ENCODE results near the gene RGS12.

Gene RGS12

GRCh38 chr4:3285558-3286334 is 7.1 kb upstream of the RGS12 start:
- ATAC-seq, result peak; percentile 26
- no peak overlapping the region for H3K4me3 Mint-ChIP-seq
- peaks cover 11% of the 10 kb centered on the region for H3K4me1 Mint-ChIP-seq
- DNase-seq, result peak in 1 of 2 donors; percentile 7
- no peak overlapping the region for H3K27ac Mint-ChIP-seq
- peaks cover 0 to 7% of the 10 kb centered on the region in 2 donors for H3K9me3 Mint-ChIP-seq
- peaks cover 50% of the 10 kb centered on the region for H3K27me3 Mint-ChIP-seq

GRCh38 chr4:3286335-3287175 is 6.3 kb upstream of the RGS12 start:
- DNase-seq, result peak in 1 of 2 donors; percentile 3
- H3K4me3 Mint-ChIP-seq, result no peak overlapping the region
- ATAC-seq, result no peak
- H3K9me3 Mint-ChIP-seq, result peaks cover 0 to 5% of the 10 kb centered on the region in 2 donors
- H3K27me3 Mint-ChIP-seq, result peaks cover 58% of the 10 kb centered on the region
- H3K27ac Mint-ChIP-seq, result no peak overlapping the region
- H3K4me1 Mint-ChIP-seq, result peaks cover 14% of the 10 kb centered on the region

DNA sequence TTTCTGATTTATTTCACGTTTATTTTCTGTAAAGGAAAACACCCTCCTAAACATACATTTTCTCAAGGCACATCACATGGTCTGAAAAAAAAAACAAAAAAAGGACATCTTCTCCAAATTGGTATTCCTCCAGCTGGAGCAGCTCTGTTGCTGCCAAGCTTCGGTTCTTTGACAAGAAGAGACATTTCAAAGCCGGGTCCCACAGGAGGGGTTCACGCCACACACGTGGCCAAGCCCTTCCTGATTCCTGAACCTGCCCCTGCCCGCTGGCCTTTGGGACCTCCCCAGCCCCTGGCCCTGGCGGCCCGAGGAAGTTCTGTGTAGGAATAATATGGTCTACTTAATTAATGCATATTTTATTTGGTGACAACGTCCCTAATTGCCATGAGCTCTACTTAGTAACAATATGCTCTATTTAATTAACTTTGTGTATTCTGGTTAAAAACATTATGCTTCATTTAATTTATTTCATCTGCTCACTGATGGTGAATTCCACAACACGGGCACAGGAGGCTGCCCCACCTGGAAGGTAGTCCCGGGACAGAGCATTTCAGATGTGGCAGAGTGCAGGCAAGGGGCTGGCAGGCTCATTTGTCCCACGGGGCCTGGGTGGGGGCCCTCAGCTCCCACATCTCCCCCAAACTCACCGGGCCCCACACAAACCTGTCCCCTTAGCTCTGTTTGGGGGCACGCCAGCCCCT is 5.4 kb upstream of the RGS12 start:
- Mint-ChIP-seq H3K27ac (no peak overlapping the region), H3K27me3 (peaks cover 64% of the 10 kb centered on the region), H3K4me3 (no peak overlapping the region), H3K9me3 (no peaks in the 10 kb centered on the region), H3K4me1 (peaks cover 20% of the 10 kb centered on the region)
- DNase-seq, result no peak
- ATAC-seq, result no peak

- ATAC-seq (no peak), DNase-seq (peak in 1 of 2 donors; percentile 7)
- peaks cover 64% of the 10 kb centered on the region for H3K27me3 Mint-ChIP-seq
- peaks cover 20% of the 10 kb centered on the region for H3K4me1 Mint-ChIP-seq
- H3K9me3 Mint-ChIP-seq, result no peaks in the 10 kb centered on the region
- H3K27ac Mint-ChIP-seq, result no peak overlapping the region
- H3K4me3 Mint-ChIP-seq, result no peak overlapping the region
These were observed 4.8 kb upstream of the RGS12 start for GRCh38 chr4:3287972-3288570.

GRCh38 chr4:3288571-3289094 is 4.2 kb upstream of the RGS12 start:
- ATAC-seq (no peak), DNase-seq (peak in 1 of 2 donors; percentile 3)
- H3K4me1 Mint-ChIP-seq, result peaks cover 25% of the 10 kb centered on the region
- peaks cover 69% of the 10 kb centered on the region for H3K27me3 Mint-ChIP-seq
- no peak overlapping the region for H3K27ac Mint-ChIP-seq
- no peaks in the 10 kb centered on the region for H3K9me3 Mint-ChIP-seq
- no peak overlapping the region for H3K4me3 Mint-ChIP-seq

DNA sequence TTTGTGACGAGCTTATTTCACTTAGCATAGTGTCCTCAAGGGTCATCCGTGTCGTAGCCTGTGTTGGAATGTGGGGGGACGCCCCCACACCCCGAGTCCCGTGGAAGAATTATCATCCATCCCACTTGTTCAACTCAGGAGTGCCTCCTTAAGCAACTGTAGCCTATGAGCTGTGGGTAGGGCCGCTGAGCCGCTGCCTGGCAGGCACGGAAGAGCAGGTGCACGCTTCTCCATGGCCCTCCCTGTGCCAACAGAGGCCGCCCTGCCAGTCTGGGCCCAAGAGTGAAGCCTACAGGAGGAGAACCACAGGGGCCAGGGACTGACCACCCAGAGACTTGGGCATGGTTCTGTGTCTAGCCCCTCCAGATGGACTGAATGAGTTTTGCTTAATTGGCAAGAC is 2.3 kb upstream of the RGS12 start:
- peaks cover 38% of the 10 kb centered on the region for H3K4me1 Mint-ChIP-seq
- DNase-seq (peak in 1 of 2 donors; percentile 7), ATAC-seq (no peak)
- peak overlapping the region in 1 of 2 donors; percentile 11 for H3K4me3 Mint-ChIP-seq
- H3K27me3 Mint-ChIP-seq, result peaks cover 79% of the 10 kb centered on the region
- no peak overlapping the region for H3K27ac Mint-ChIP-seq
- no peaks in the 10 kb centered on the region for H3K9me3 Mint-ChIP-seq

GRCh38 chr4:3290889-3291321 is 1.9 kb upstream of the RGS12 start:
- peaks cover 82% of the 10 kb centered on the region for H3K27me3 Mint-ChIP-seq
- peaks cover 36% of the 10 kb centered on the region for H3K4me1 Mint-ChIP-seq
- peak overlapping the region in 1 of 2 donors; percentile 11 for H3K4me3 Mint-ChIP-seq

DNA sequence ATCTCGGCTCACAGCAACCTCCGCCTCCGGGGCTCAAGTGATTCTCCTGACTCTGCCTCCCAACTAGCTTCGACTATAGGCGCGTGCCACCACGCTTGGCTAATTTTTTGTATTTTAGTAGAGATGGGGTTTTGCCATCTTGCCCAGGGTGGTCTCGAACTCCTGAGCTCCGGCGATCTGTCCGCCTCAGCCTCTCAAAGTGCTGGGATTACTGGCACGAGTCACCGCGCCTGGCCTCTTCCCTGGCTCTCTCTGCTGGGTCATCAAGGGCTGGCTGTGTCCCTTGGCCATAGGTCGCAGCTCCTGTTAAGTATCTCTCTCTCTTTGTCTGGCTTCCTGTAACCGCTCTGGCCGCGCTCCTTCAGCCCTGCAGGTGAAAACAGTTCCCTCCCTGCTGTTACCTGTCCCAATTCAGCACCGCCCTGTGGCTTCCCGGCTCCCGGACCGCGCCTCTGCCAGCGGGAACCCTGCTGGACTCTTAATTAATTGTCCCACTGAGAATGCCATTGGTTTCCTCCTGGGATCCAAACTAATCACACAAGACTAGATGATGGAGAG is 1.3 kb upstream of the RGS12 start:
- H3K27ac Mint-ChIP-seq, result peak overlapping the region in 1 of 2 donors; percentile 81
- DNase-seq (no peak), ATAC-seq (no peak)
- peak overlapping the region; percentile 91 to 92 for H3K4me3 Mint-ChIP-seq
- no peaks in the 10 kb centered on the region for H3K9me3 Mint-ChIP-seq
- peaks cover 82% of the 10 kb centered on the region for H3K27me3 Mint-ChIP-seq
- peaks cover 30% of the 10 kb centered on the region for H3K4me1 Mint-ChIP-seq

More at GRCh38 chr4:3290889-3291321, 1.9 kb upstream of the RGS12 start:
- no peak overlapping the region for H3K27ac Mint-ChIP-seq
- peak in 1 of 2 donors; percentile 3 for DNase-seq
- H3K9me3 Mint-ChIP-seq, result no peaks in the 10 kb centered on the region
- ATAC-seq, result no peak

GRCh38 chr4:3291969-3292570 is 751 bp upstream of the RGS12 start:
- no peaks in the 10 kb centered on the region for H3K9me3 Mint-ChIP-seq
- DNase-seq (no peak), ATAC-seq (peak; percentile 16)
- peak overlapping the region; percentile 91 to 92 for H3K4me3 Mint-ChIP-seq
- peak overlapping the region in 1 of 2 donors; percentile 81 for H3K27ac Mint-ChIP-seq
- peaks cover 82% of the 10 kb centered on the region for H3K27me3 Mint-ChIP-seq
- peaks cover 27% of the 10 kb centered on the region for H3K4me1 Mint-ChIP-seq

DNA sequence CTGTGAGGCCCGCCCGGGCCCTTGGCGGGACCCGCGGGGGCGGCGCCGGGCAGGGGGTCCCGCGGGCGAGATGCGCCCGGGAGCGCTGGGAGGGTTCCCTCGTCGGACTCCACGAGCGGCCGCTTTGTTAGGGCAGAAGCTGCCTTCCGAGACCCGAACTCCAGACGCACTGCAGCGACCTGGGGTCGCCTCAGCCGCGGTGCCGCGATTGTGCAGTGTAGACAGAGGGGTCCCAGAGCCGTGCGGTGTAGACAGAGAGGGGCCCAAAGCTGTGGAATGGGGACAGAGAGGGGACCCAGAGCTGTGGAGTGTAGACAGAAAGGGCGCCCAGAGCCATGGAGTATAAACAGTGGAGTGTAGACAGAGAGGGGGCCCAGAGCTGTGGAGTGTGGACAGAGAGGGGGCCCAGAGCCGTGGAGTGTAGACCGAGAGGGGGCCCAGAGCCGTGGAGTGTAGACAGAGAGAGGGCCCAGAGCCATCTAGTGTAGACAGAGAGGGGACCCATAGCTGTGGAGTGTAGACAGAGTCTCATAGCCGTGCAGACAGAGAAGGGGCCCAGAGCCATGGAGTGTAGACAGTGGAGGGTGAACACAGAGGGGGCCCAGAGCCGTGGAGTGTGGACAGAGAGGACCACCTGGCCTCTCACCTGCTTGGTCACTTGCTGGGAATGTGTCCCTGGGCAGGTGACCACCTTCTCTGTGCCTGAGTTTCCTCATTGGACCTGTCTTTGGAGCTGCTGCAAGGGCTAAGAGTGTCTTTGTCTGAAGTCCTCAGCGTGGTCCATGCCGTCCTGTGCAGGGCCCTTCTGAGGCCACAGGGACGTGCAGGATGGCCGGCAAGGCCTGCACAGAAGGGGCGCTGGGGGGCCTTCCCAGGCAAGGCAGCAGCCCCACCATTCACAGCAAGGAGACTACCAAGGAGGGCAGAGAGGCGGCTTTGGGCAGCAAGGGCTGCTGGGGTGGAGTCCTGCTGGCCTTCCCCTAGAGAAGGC is 875 bp downstream of the RGS12 start:
- peak; percentile 5 for ATAC-seq
- Mint-ChIP-seq H3K4me1 (peaks cover 27% of the 10 kb centered on the region), H3K9me3 (peaks cover 13% of the 10 kb centered on the region in 2 donors), H3K27ac (no peak overlapping the region), H3K27me3 (peaks cover 87% of the 10 kb centered on the region), H3K4me3 (peak overlapping the region; percentile 62 to 82)
- peak in 1 of 2 donors; percentile 32 for DNase-seq

DNA sequence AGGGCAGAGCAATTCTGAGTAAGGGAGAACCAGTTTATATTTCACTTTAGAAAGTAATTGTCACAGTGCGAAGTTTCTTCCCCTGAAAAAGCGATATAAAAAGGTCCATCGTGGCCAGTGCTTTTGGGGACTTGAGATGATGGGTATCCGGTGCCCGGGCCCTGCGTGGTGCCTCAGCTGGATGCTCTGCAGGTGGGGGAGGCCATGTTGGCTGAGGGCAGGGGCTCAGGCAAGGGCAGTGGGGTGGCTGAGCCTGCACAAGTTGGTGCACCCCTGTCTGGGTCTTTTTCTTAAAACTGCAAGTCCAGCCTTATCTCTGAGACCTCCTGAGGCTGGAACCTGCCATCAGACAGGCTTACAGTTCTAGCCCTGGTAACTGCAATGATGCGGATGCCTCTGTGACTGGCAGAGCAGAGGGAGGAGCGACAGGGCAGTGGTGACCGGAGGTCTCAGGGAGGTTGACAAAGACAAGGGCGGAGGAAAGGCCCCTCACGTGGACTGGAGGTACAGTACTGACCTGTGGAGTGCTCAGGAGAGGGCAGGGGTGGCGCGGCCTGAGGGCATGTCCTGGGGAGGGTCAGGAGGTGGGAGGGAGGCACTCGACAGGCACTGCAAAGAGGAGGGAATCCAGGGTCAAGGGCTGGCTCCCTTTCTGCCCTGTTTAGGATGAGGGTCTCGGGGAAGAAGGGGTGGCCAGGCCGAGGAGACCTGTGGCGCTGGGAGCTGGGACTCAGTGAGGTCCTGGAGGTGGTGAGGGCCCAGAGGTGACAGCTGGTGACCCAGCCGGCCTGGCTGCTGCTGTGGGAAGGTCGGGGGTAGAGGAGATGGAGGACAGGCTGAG is 1.8 kb downstream of the RGS12 start:
- Mint-ChIP-seq H3K4me1 (peaks cover 33% of the 10 kb centered on the region), H3K27me3 (peaks cover 89% of the 10 kb centered on the region), H3K27ac (no peak overlapping the region), H3K9me3 (peaks cover 13% of the 10 kb centered on the region in 2 donors), H3K4me3 (no peak overlapping the region)
- DNase-seq, result no peak
- ATAC-seq, result no peak

GRCh38 chr4:3295837-3296624 is 3.2 kb downstream of the RGS12 start:
- Mint-ChIP-seq H3K4me3 (no peak overlapping the region), H3K4me1 (peaks cover 48% of the 10 kb centered on the region), H3K27me3 (peaks cover 81% of the 10 kb centered on the region), H3K27ac (no peak overlapping the region), H3K9me3 (peaks cover 13% of the 10 kb centered on the region in 2 donors)
- DNase-seq (no peak), ATAC-seq (no peak)
